Stimulated activated CD8-positive, alpha-beta memory T cell treated with anti-CD3 and anti-CD28 coated beads, Interleukin-4, amount 100 ng/mL, for 4 hours (primary cell): ENCODE data around the gene PPP6R3.
"Not testable (repeated sequence)": the region's sequence is repeated elsewhere in the genome, so short reads cannot be mapped to it uniquely, and the experiment has no call there.

ENCODE experiments used
- DNase-seq, 2 donors: peaks; one replicate each; pipeline ENCODE4 v3.0.0-alpha.2; 2020; ENCODE audit warnings: low read depth in 2 of 2, low spot score in 1 of 2

PPP6R3 gene

GRCh38 chr11:68457216-68457897, 3.2 kb upstream of the PPP6R3 start:
- DNase-seq: no peak

- DNase-seq: no peak
Observed at GRCh38 chr11:68457898-68458249, 2.7 kb upstream of the PPP6R3 start.

- not testable (repeated sequence) for DNase-seq
Observed at GRCh38 chr11:68458340-68458739, 2.2 kb upstream of the PPP6R3 start.

GRCh38 chr11:68459886-68460740, 439 bp upstream of the PPP6R3 start:
- peak; percentile 86 to 87 for DNase-seq

GRCh38 chr11:68461575-68461917, 994 bp downstream of the PPP6R3 start:
- no peak for DNase-seq

- DNase-seq: no peak
Observed at GRCh38 chr11:68463714-68464113, 3.2 kb downstream of the PPP6R3 start.

- DNase-seq: no peak
Observed at GRCh38 chr11:68467201-68467834, 6.8 kb downstream of the PPP6R3 start.

- DNase-seq: no peak
Observed at GRCh38 chr11:68468217-68468828, 7.8 kb downstream of the PPP6R3 start.

GRCh38 chr11:68469122-68469521, 8.6 kb downstream of the PPP6R3 start:
- no peak for DNase-seq

- no peak for DNase-seq
Observed at GRCh38 chr11:68469642-68470041, 9.1 kb downstream of the PPP6R3 start.

- no peak for DNase-seq
Observed at GRCh38 chr11:68470304-68470811, 9.8 kb downstream of the PPP6R3 start.

GRCh38 chr11:68471360-68472340, 11.1 kb downstream of the PPP6R3 start:
- no peak for DNase-seq

GRCh38 chr11:68472778-68473177, 12.2 kb downstream of the PPP6R3 start:
- no peak for DNase-seq

- no peak for DNase-seq
Observed at GRCh38 chr11:68473693-68474092, 13.1 kb downstream of the PPP6R3 start.

- not testable (repeated sequence) for DNase-seq
Observed at GRCh38 chr11:68475626-68476025, 15.1 kb downstream of the PPP6R3 start.

- DNase-seq: no peak
Observed at GRCh38 chr11:68479390-68479789, 18.8 kb downstream of the PPP6R3 start.

- DNase-seq: no peak
Observed at GRCh38 chr11:68480193-68480592, 19.6 kb downstream of the PPP6R3 start.

- DNase-seq: no peak
Observed at GRCh38 chr11:68480852-68481510, 20.4 kb downstream of the PPP6R3 start.

- DNase-seq: no peak
Observed at GRCh38 chr11:68481579-68482240, 21.2 kb downstream of the PPP6R3 start.
